K562 (cell line): ENCODE measurements around the gene SLC39A7. TPM values are rescaled to one million over a fixed set of nuclear protein-coding genes. Genes with fewer than 3 reads are reported as not detected.
A peak's percentile ranks its signal among the peaks of the same experiment; 100 is the strongest.

Experiments
- CAMTA2 ChIP-seq: fragments of 250-450 bp; sonication (Bioruptor Pico); conservative IDR thresholded peaks from 2 replicates; pipeline ENCODE4 v1.5.1; 2022
- DPF2 ChIP-seq: fragments of 450-650 bp; IDR thresholded peaks from 2 replicates; pipeline ENCODE4 v1.6.1; 2016
- ELF2 ChIP-seq: fragments of 250-450 bp; sonication (Bioruptor Pico); IDR thresholded peaks from 2 replicates; pipeline ENCODE4 v1.5.0; 2021; ENCODE audit warnings: mild to moderate bottlenecking
- HNRNPLL ChIP-seq: fragments of 200-400 bp; formaldehyde crosslinking; IDR thresholded peaks from 2 replicates; pipeline ENCODE4 v1.6.1; 2017; ENCODE audit warnings: low read length, low read depth, mild to moderate bottlenecking; ENCODE audit not compliant: poor library complexity, severe bottlenecking
- MBD2 ChIP-seq: sonication (generic); IDR thresholded peaks from 2 replicates; pipeline ENCODE4 v1.6.1; 2016; ENCODE audit warnings: low read depth, borderline replicate concordance
- MCM5 ChIP-seq: fragments of 450-650 bp; IDR thresholded peaks from 2 replicates; pipeline ENCODE4 v1.6.1; 2016; ENCODE audit warnings: low read depth
- NCOA2 ChIP-seq, 2 experiments: fragments of 450-650 bp; IDR thresholded peaks; 2 replicates each; pipeline ENCODE4 v1.6.1; 2018; ENCODE audit warnings: mild to moderate bottlenecking in 2 of 2, moderate library complexity in 1 of 2; ENCODE audit not compliant: partially characterized antibody in 2 of 2
- NR2F6 ChIP-seq: fragments of 450-650 bp; formaldehyde crosslinking; IDR thresholded peaks from 2 replicates; pipeline ENCODE4 v1.4.0; 2020; ENCODE audit warnings: mild to moderate bottlenecking
- PHF20 ChIP-seq: fragments of 450-650 bp; IDR thresholded peaks from 2 replicates; pipeline ENCODE4 v1.6.1; 2018; ENCODE audit not compliant: partially characterized antibody
- POLR2A ChIP-seq: fragments of 450-650 bp; conservative IDR thresholded peaks from 2 replicates; pipeline ENCODE4 v1.6.1; 2016
- PPARD ChIP-seq: fragments of 250-450 bp; sonication (Bioruptor Pico); IDR thresholded peaks from 2 replicates; pipeline ENCODE4 v1.8.0; 2022; ENCODE audit warnings: inconsistent platforms, mild to moderate bottlenecking, moderate library complexity
- PRDM10 ChIP-seq: fragments of 450-650 bp; IDR thresholded peaks from 2 replicates; pipeline ENCODE4 v1.6.1; 2018; ENCODE audit not compliant: partially characterized antibody
- PREB ChIP-seq: sonication (generic); formaldehyde crosslinking; IDR thresholded peaks from 2 replicates; pipeline ENCODE4 v1.8.1; 2023; ENCODE audit warnings: mild to moderate bottlenecking, missing genetic modification reagents
- REST ChIP-seq, 2 experiments: fragments of 450-650 bp; formaldehyde crosslinking in 1 of 2; IDR thresholded peaks; 2 replicates each; pipeline versions ENCODE4 v1.4.0 to v1.6.1; 2014 to 2020; ENCODE audit warnings: mild to moderate bottlenecking in 2 of 2, borderline replicate concordance in 1 of 2, low read depth in 1 of 2
- SRSF9 ChIP-seq: fragments of 200-400 bp; formaldehyde crosslinking; IDR thresholded peaks from 2 replicates; pipeline ENCODE4 v1.6.1; 2017; ENCODE audit warnings: low read depth, low read length, borderline replicate concordance
- ZKSCAN1 ChIP-seq: fragments of 150-350 bp; IDR thresholded peaks from 2 replicates; pipeline ENCODE4 v1.6.1; 2016; ENCODE audit warnings: low read depth, low read length
- ZNF197 ChIP-seq: fragments of 200-800 bp; sonication (Bioruptor generic); IDR thresholded peaks from 2 replicates; pipeline ENCODE4 v1.6.1; 2016; ENCODE audit warnings: low read depth, missing genetic modification characterization, missing compliant biosample characterization
- polyA plus RNA-seq, 8 experiments: library from polyadenylated mRNA; depleted of rRNA in 4 of 8; stranded (reverse) in 5 of 8; unstranded in 3 of 8; fragments of >200 nt; fragmentation: Nextera tagmentation in 2 of 8; fragmentation: Illumina TruSeq in 1 of 8; extraction: Ambion mirVana in 2 of 8; extraction: Trizol in 1 of 8; gene quantifications; 2 replicates each; pipeline versions ENCODE4 v1.2.1 to v1.2.3, GENCODE V29; 2011 to 2014; ENCODE audit warnings: inconsistent platforms in 1 of 8, missing spikeins in 1 of 8
- total RNA-seq, 7 experiments: library from RNA; depleted of rRNA in 6 of 7; stranded (reverse); fragments of >200 nt in 6 of 7; fragmentation: Illumina TruSeq in 2 of 7; extraction: Trizol in 2 of 7; gene quantifications; 2 replicates each; pipeline versions ENCODE4 v1.2.1 to v1.2.3, GENCODE V29; 2011 to 2021; ENCODE audit warnings: low replicate concordance in 1 of 7

Gene SLC39A7
- total and polyA plus RNA-seq, 9 of the 15 experiments (the other 6 are each of a cell fraction or from before 2014, with no cell fraction given) = 21.7 to 169 (median 121) TPM

- TF ChIP-seq REST (IDR thresholded peaks at IDR 0.05; ENCODE audit: borderline replicate concordance) (peak; percentile 78), REST (CRISPR knock-in tag; IDR thresholded peaks at IDR 0.05; ENCODE audit: low read depth) (no peak), ZKSCAN1 (0 out of 2 replicates have a peak, but pooled peaks have one; percentile 9), POLR2A (no peak), CAMTA2 (CRISPR knock-in tag) (no peak), MCM5 (no peak), MBD2 (no peak), NCOA2 (IDR thresholded peaks at IDR 0.05; ENCODE audit: partially characterized antibody in 2 of 2) (no peak), PREB (CRISPR knock-in tag) (no peak), NR2F6 (CRISPR knock-in tag) (no peak), HNRNPLL (peak; percentile 70), PRDM10 (peak; percentile 7), PPARD (no peak), DPF2 (no peak), SRSF9 (no peak), ZNF197 (no peak), ELF2 (CRISPR knock-in tag) (no peak), PHF20 (peak; percentile 13)
Observed at GRCh38 chr6:33247977-33248642, 47.4 kb downstream of the SLC39A7 start (continued).
